BJ (cell line): ENCODE measurements around the gene COBLL1. TPM values are rescaled to one million over a fixed set of nuclear protein-coding genes. Genes with fewer than 3 reads are reported as not detected.

Experiments used
- CTCF ChIA-PET: fragments of 350-600 bp; formaldehyde crosslinking; extraction: SDS; loops from one replicate; lab custom pipeline; 2021; ENCODE audit warnings: antibody characterized with exemption, inconsistent platforms; lab: Yijun Ruan, JAX
- POLR2A ChIA-PET: fragments of 300-600 bp; sonication (Branson Sonifier 250); formaldehyde crosslinking; extraction: SDS; loops from one replicate; lab custom pipeline; 2021; ENCODE audit warnings: antibody characterized with exemption; lab: Charles Lee
- DNase-seq: peaks from one replicate; pipeline ENCODE4 v3.0.0-alpha.2; 2011; ENCODE audit warnings: low read depth
- H3K27me3 ChIP-seq: 2 replicates; pipeline ENCODE4 v1.6.0; 2011; ENCODE audit warnings: low read length; ENCODE audit not compliant: control insufficient read depth, insufficient read depth
- H3K36me3 ChIP-seq: 2 replicates; pipeline ENCODE4 v1.5.1; 2011; ENCODE audit warnings: low read length; ENCODE audit not compliant: control insufficient read depth, insufficient read depth
- H3K4me3 ChIP-seq: 2 replicates; pipeline ENCODE4 v1.5.1; 2011; ENCODE audit warnings: low read depth, mild to moderate bottlenecking, control low read depth, low read length
- polyA plus RNA-seq: library from polyadenylated mRNA; depleted of rRNA; stranded (reverse); fragments of >200 nt; gene quantifications from 2 replicates; pipeline ENCODE4 v1.2.3, GENCODE V29; 2011
- TF ChIP-seq, protein P1 (sequence below): IDR thresholded peaks from 2 replicates; pipeline ENCODE4 v1.5.1; 2011; ENCODE audit warnings: low read depth, mild to moderate bottlenecking, control low read depth, inconsistent platforms, low read length, moderate library complexity; ENCODE audit not compliant: insufficient read depth

COBLL1 gene
- polyA plus RNA-seq, 1 experiment = 34.2 TPM

DNA sequence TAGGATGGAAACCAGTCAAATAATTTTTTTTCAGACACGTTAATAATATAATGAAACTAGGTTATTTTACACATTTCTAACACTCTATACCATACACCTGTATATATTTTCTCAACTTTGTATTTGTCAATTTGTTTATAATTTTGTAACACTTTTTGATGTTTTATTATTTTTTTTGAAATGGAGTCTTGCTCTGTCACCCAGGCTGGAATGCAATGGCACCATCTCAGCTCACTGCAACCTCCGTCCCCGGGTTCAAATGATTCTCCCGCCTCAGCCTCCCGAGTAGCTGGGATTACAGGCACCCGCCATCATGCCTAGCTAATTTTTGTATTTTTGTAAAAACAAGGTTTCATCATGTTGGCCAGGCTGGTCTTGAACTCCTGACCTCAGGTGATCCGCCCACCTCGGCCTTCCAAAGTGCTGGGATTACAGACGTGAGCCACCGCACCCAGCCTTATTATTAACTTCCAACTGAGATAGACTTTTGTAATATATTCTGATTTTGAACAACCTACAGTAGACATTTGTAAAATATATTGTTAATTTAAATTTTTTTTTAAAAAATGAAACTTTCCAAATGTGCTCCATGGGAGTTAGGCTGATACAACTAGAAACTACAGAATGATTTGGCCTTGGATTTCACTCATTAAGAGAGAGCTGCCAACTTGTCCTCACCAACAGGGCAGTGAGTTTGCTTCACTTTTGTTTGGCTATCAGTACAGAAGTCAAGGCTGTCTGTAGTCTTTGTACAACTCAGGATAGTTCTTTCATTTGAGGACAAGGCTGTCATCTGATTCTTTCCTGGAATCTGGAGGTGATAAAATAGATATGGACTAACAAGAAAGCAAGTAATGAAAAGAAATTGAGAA lies 33.9 kb upstream of the COBLL1 start:
- Histone ChIP-seq H3K27me3 (no peaks in the 10 kb centered on the region), H3K4me3 (no peak overlapping the region), H3K36me3 (no peaks in the 10 kb centered on the region)
- TF ChIP-seq, protein P1, sequence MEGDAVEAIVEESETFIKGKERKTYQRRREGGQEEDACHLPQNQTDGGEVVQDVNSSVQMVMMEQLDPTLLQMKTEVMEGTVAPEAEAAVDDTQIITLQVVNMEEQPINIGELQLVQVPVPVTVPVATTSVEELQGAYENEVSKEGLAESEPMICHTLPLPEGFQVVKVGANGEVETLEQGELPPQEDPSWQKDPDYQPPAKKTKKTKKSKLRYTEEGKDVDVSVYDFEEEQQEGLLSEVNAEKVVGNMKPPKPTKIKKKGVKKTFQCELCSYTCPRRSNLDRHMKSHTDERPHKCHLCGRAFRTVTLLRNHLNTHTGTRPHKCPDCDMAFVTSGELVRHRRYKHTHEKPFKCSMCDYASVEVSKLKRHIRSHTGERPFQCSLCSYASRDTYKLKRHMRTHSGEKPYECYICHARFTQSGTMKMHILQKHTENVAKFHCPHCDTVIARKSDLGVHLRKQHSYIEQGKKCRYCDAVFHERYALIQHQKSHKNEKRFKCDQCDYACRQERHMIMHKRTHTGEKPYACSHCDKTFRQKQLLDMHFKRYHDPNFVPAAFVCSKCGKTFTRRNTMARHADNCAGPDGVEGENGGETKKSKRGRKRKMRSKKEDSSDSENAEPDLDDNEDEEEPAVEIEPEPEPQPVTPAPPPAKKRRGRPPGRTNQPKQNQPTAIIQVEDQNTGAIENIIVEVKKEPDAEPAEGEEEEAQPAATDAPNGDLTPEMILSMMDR = no peak
- DNase-seq = no peak
- POLR2A ChIA-PET = no interaction called here
- CTCF ChIA-PET = interaction anchor here (0.7 kb wide), 1 partner anchor 33 kb away, joined by 3 read pairs; no protein-coding TSS in a partner anchor

DNA sequence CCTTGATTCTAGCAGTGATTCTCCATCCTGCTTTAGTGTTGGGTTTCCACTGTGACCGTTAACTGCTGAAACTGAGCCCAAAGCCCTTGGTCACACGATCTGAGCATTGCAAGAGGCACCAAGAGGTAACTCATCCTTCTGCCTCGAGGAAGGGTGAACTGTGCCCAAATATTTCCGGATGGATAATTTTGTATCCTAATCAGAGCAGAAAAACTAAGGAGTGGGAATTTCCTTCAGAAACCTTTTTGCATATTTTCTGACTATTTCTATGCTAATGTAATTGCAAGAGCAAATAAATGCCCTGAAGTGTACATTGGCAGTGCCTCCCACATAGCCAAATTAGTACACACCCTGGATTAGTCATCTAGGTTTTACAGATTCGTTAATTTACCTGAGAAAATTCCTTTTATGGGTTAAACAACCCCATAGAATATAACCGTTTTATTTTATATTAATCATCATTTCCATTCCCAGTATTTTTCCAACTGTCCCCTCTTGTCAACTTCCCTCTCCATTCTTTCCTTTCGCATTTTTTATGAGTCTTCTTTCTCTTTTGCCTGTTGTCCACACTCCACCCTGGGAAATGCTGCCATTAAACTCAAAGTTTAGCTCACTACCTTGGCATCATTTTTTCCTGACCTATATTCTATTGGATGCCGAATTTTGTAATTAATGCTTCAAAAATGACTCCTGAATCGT lies 31.7 kb upstream of the COBLL1 start:
- Histone ChIP-seq H3K4me3 (no peak overlapping the region), H3K36me3 (no peaks in the 10 kb centered on the region), H3K27me3 (no peaks in the 10 kb centered on the region)
- no peak for DNase-seq
- TF ChIP-seq, protein P1 = no peak
- ChIA-PET CTCF (no interaction called here), POLR2A (no interaction called here)

DNA sequence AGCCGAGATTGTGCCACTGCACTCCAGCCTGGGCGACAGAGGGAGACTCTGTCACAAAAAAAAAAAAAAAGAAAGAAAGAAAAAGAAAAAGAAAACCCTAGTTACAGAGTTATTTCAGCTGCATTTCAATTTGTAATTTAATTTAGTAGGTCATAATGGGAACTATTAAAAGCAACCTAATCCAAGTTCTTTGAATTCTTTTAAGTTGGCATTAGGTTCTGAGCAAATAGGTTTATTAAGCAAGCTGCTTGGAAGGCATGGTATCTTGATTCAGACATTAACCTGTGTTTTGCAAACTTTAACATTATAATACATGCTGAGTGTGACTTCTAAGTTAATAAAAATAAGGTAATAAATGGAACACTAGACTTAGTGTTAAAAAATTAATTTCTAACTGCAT lies 29.8 kb upstream of the COBLL1 start:
- Histone ChIP-seq H3K36me3 (no peaks in the 10 kb centered on the region), H3K27me3 (no peaks in the 10 kb centered on the region), H3K4me3 (no peak overlapping the region)
- TF ChIP-seq, protein P1 = no peak
- ChIA-PET POLR2A (interaction anchor here (0.6 kb wide), 2 partner anchors 137 to 1037 kb away, joined by 4 to 5 read pairs; no protein-coding TSS in a partner anchor), CTCF (interaction anchor here (1.7 kb wide), 2 partner anchors 12 to 29 kb away, joined by 6 read pairs; partner anchors contain the start of gene COBLL1)
- no peak for DNase-seq

DNA sequence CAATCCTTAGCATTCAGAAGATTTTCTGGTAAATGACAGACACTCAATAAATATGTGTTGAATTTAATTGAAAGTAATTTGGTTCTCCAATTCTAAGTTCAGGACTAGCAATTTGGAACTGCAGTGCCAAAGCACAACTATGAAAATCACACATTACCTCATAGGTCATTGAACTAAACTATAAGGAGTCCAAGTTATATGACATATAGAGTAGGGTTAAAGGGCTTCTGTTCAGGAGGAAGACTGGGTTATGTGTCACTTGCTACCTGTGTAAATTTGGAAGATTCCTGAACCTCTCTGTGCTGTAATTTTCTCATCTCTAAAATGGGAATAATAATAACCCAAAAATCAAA lies 27.8 kb upstream of the COBLL1 start:
- DNase-seq = no peak
- ChIA-PET POLR2A (no interaction called here), CTCF (no interaction called here)
- Histone ChIP-seq H3K27me3 (no peaks in the 10 kb centered on the region), H3K36me3 (no peaks in the 10 kb centered on the region), H3K4me3 (no peak overlapping the region)
- TF ChIP-seq, protein P1 = no peak
